Measurements from ENCODE around the gene CHRM1. TPM values are rescaled to one million over a fixed set of nuclear protein-coding genes. Genes with fewer than 3 reads are reported as not detected.

CHRM1 gene
- total and polyA plus RNA-seq, 2 of the 13 experiments (the other 11 are each of a cell fraction or from before 2014, with no cell fraction given) = not detected

DNA sequence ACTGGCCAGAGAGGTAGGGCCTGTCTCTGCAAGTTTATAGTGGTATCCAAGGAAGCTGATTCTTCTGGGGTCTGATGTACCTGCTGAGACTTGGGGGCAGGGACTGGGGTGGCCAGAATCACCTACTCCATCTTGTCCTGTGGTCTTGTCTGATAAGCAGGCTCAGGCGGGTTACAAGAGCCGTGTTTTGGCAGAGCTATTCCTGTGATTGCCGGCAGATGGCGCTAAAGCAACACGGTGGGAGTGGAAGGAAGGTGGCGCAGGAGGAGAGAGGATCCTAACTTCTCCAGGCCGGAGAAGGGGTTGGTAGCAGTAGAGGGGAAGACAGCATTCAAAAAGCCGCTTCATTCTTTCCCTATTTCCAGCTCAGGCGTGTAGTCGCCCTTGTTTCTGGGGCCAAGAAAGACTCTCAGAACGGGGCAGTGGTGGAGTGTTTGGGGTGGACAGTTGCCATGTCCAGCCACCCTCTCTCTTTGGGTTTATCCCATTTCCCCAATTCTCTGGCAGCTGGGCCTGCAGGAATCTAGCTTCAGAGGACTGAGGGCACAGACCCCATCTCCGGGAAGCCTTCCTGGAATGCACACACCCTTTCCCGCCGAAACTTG, 15.1 kb downstream of the CHRM1 start:
- ChIA-PET POLR2A (interaction anchor here (0.8 to 1.5 kb wide), 2 partner anchors 16 to 117 kb away, joined by 3 to 6 read pairs; no protein-coding TSS in a partner anchor), CTCF (ENCODE audit: low intra/inter-chr PET ratio, low total read pairs) (interaction anchor here (0.8 to 7.9 kb wide), 3 partner anchors 69 to 117 kb away, joined by 3 to 132 read pairs (median 7); partner anchors contain the start of gene SLC22A8)
- H2AFZ ChIP-seq (ENCODE audit: low read length) = no peak overlapping the region
- DNase-seq (ENCODE audit: low spot score) (peak; percentile 64), FAIRE-seq (peak; percentile 87), ATAC-seq (peak; percentile 77)
- WGBS (ENCODE audit: low lambda C conversion rate) = 3% methylated on average over 13 of the region's 14 CpGs
- in situ Hi-C loops (cut with HindIII; ENCODE audit: extremely low pct_ligation_motif_present, low pct_unique_long_range_greater_than_20kb) = loop anchor here (5.0 to 25.0 kb wide), 3 partner anchors 71 to 306 kb away; no protein-coding TSS in a partner anchor
- BruUV-seq (replicated peaks) = no TSS peak
- intact Hi-C loops (cut with micrococcal nuclease; ENCODE audit: unreplicated experiment) = loop anchor here (1.0 to 5.0 kb wide), 4 partner anchors 69 to 731 kb away; no protein-coding TSS in a partner anchor
- no peaks in the 10 kb centered on the region for H3K36me3 ChIP-seq (replicated peaks in 1 of 2; ENCODE audit: control insufficient read depth in 1 of 2, insufficient read depth in 2 of 2, low read length in 2 of 2)
- no peak overlapping the region for H3K4me3 ChIP-seq (replicated peaks in 1 of 3; ENCODE audit: insufficient read depth in 1 of 3, low read depth in 2 of 3, low read length in 3 of 3)
- no peaks in the 10 kb centered on the region for H4K20me1 ChIP-seq (ENCODE audit: insufficient read depth, low read length)
- H3K27ac ChIP-seq (ENCODE audit: extremely low read length, insufficient read depth, low read length) = no peak overlapping the region
- peaks cover 14% of the 10 kb centered on the region for H3K4me1 ChIP-seq (ENCODE audit: insufficient read depth, low read length)
- no peak overlapping the region for H3K9ac ChIP-seq (ENCODE audit: insufficient read depth, low read depth, low read length)
- H3K79me2 ChIP-seq (ENCODE audit: insufficient read depth, low read length) = no peaks in the 10 kb centered on the region
- H3K27me3 ChIP-seq (ENCODE audit: control insufficient read depth in 1 of 2, insufficient read depth in 2 of 2, low read length in 2 of 2) = peaks cover 2 to 35% of the 10 kb centered on the region in 2 experiments; a peak in 2 of 5 replicates
- H3K4me2 ChIP-seq (ENCODE audit: low read depth, low read length) = peak overlapping the region; percentile 34
- no peaks in the 10 kb centered on the region for H3K9me3 ChIP-seq (ENCODE audit: low read length)
- no peak for TF ChIP-seq FOXA1 (IDR thresholded peaks at IDR 0.05)
- no peak for TF ChIP-seq FOXA1 (CRISPR knock-in tag; IDR thresholded peaks at IDR 0.05)
- TF ChIP-seq ZNF572 (CRISPR knock-in tag; IDR thresholded peaks at IDR 0.05) = 0 out of 2 replicates have a peak, but pooled peaks have one; percentile 74
- TF ChIP-seq, protein P1, sequence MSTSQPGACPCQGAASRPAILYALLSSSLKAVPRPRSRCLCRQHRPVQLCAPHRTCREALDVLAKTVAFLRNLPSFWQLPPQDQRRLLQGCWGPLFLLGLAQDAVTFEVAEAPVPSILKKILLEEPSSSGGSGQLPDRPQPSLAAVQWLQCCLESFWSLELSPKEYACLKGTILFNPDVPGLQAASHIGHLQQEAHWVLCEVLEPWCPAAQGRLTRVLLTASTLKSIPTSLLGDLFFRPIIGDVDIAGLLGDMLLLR (CRISPR knock-in tag; IDR thresholded peaks at IDR 0.05) = 0 out of 2 replicates have a peak, but pooled peaks have one; percentile 41
- peak; percentile 89 for TF ChIP-seq SMC3 (IDR thresholded peaks at IDR 0.05; ENCODE audit: low read length)
- no peak for TF ChIP-seq ZNF503 (CRISPR knock-in tag; IDR thresholded peaks at IDR 0.05)
- TF ChIP-seq, protein P2, sequence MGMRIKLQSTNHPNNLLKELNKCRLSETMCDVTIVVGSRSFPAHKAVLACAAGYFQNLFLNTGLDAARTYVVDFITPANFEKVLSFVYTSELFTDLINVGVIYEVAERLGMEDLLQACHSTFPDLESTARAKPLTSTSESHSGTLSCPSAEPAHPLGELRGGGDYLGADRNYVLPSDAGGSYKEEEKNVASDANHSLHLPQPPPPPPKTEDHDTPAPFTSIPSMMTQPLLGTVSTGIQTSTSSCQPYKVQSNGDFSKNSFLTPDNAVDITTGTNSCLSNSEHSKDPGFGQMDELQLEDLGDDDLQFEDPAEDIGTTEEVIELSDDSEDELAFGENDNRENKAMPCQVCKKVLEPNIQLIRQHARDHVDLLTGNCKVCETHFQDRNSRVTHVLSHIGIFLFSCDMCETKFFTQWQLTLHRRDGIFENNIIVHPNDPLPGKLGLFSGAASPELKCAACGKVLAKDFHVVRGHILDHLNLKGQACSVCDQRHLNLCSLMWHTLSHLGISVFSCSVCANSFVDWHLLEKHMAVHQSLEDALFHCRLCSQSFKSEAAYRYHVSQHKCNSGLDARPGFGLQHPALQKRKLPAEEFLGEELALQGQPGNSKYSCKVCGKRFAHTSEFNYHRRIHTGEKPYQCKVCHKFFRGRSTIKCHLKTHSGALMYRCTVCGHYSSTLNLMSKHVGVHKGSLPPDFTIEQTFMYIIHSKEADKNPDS (CRISPR knock-in tag; IDR thresholded peaks at IDR 0.05) = no peak
- no peak for TF ChIP-seq U2AF1 (optimal IDR thresholded peaks at IDR 0.05; ENCODE audit: low read depth, low read length)
- no peak for TF ChIP-seq MEIS2 (CRISPR knock-in tag; IDR thresholded peaks at IDR 0.05)
- peak; percentile 19 for TF ChIP-seq YY1 (IDR thresholded peaks at IDR 0.05; ENCODE audit: insufficient read depth, insufficient replicate concordance, low read depth, low read length)
- no peak for TF ChIP-seq ZNF513 (CRISPR knock-in tag; conservative IDR thresholded peaks at IDR 0.05)
- TF ChIP-seq ZNF839 (CRISPR knock-in tag; IDR thresholded peaks at IDR 0.05; ENCODE audit: borderline replicate concordance) = no peak; the same call in 1 of the 2 replicates
- TF ChIP-seq KDM3A (CRISPR knock-in tag; IDR thresholded peaks at IDR 0.05; ENCODE audit: low read depth) = 0 out of 2 replicates have a peak, but pooled peaks have one; percentile 42
- peak; percentile 11; the same call in 1 of the 2 replicates for TF ChIP-seq FOXA3 (CRISPR knock-in tag; IDR thresholded peaks at IDR 0.05)
- TF ChIP-seq, protein P3, sequence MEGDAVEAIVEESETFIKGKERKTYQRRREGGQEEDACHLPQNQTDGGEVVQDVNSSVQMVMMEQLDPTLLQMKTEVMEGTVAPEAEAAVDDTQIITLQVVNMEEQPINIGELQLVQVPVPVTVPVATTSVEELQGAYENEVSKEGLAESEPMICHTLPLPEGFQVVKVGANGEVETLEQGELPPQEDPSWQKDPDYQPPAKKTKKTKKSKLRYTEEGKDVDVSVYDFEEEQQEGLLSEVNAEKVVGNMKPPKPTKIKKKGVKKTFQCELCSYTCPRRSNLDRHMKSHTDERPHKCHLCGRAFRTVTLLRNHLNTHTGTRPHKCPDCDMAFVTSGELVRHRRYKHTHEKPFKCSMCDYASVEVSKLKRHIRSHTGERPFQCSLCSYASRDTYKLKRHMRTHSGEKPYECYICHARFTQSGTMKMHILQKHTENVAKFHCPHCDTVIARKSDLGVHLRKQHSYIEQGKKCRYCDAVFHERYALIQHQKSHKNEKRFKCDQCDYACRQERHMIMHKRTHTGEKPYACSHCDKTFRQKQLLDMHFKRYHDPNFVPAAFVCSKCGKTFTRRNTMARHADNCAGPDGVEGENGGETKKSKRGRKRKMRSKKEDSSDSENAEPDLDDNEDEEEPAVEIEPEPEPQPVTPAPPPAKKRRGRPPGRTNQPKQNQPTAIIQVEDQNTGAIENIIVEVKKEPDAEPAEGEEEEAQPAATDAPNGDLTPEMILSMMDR (CRISPR knock-in tag; IDR thresholded peaks at IDR 0.05) = peak; percentile 99

All from HepG2 (cell line).